Activated T-cell treated with anti-CD3 and anti-CD28 coated beads, Interleukin-2, amount 50 U/mL, for 1 hour (primary cell): Measurements from ENCODE around the gene ABHD13.
"Not testable (repeated sequence)": the region's sequence is repeated elsewhere in the genome, so short reads cannot be mapped to it uniquely, and the experiment has no call there.

Source experiments
- DNase-seq: peaks from one replicate; pipeline ENCODE4 v3.0.0-alpha.2; 2020

ABHD13 gene

GRCh38 chr13:108225440-108225839, 7.2 kb downstream of the ABHD13 start:
- DNase-seq = no peak

GRCh38 chr13:108226184-108226583, 8.0 kb downstream of the ABHD13 start:
- DNase-seq = no peak

DNA sequence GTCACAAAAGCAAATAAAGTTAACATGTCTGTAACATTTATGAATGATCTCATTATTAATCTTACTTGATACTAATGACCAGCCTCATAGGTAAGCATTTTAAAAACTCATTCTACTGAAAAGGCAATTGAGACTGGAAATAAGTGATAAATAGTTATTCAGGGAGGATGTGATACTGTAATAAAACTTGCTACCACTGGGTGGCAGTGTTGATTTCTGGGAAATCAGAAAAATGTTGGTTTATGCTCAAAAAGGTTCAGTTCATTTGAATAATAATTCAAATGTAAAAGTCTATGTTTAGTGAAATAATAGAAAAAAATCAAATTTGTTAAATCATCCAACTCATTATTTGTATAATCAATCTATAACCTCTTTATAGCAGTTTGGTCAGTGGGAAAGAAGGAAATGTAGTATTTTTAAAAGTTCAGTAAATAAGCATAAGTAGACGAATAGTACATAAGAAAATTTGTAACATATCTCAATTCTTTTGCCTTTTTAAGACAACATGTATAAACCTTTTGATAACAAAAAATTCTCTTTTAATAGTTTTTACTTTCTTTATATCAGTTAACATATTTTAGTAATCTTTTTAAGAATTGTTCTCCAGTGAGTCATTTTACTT, 9.6 kb downstream of the ABHD13 start:
- no peak for DNase-seq

DNA sequence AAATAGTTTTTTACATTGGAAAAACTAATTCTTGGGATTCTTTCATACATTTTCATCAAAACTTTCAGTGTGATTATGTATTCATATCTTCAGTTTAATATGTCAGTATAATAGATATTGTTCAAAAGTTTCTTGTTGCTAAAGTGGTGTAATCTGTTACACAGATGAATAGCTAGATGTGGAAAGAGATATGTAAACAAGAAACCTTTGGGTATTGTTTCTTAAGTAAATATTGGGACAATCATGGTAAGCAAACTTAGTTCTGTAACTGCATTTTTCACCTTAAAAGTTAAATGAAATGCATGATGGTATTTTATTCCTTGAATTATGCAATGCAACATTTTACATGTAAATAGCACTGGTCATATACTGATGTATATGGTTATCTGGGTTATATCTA, 12.2 kb downstream of the ABHD13 start:
- DNase-seq = no peak

GRCh38 chr13:108249150-108249549, 31.0 kb downstream of the ABHD13 start:
- no peak for DNase-seq

GRCh38 chr13:108257248-108257647, 39.1 kb downstream of the ABHD13 start:
- no peak for DNase-seq

GRCh38 chr13:108263621-108264355, 45.6 kb downstream of the ABHD13 start:
- no peak for DNase-seq

- DNase-seq = no peak
These were observed 48.3 kb downstream of the ABHD13 start for GRCh38 chr13:108266321-108266990.

- DNase-seq = no peak
These were observed 49.2 kb downstream of the ABHD13 start for GRCh38 chr13:108267347-108267746.

DNA sequence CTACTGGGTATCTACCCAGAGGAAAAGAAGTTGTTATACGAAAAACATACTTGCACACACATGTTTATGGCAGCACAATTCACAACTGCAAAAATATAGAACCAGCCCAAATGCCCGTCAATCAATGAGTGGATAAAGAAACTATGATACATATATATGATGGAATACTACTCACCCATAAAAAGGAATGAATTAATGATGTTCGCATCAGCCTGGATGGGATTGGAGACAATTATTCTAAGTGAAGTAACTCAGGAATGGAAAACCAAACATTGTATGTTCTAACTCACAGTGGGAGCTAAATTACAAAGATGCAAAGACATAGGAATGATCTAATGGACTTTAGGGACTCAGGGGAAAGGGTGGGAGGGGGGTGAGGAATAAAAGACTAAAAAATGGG, 49.7 kb downstream of the ABHD13 start:
- not testable (repeated sequence) for DNase-seq

- DNase-seq = no peak
These were observed 50.4 kb downstream of the ABHD13 start for GRCh38 chr13:108268466-108269112.

- peak; percentile 46 for DNase-seq
These were observed 51.6 kb downstream of the ABHD13 start, which contains the start of gene TNFSF13B for GRCh38 chr13:108269601-108270328. Gene TNFSF13B (plus strand): TSS chr13:108269718. CDS start chr13:108269896, 178 bp downstream.

- no peak for DNase-seq
These were observed 52.2 kb downstream of the ABHD13 start for GRCh38 chr13:108270442-108270841.

DNA sequence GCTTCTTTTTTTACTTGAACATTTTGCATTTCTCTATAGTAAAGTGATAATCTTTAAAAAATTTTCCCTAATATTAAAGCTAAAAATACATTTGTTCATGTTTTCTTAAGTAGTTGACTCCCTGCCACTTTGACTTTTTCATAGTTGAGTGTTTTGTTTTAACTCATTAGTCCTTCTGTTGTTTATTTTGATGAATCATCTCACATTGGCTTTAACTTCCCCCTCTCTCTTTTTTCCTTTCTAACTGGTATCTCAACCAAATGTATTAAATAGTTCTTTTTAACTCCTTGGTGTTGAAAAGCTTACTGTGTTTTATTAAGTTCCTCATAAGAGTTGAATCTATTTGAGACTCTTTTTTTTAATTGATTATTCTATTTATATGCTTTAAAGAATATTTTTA, 54.1 kb downstream of the ABHD13 start:
- DNase-seq = no peak

DNA sequence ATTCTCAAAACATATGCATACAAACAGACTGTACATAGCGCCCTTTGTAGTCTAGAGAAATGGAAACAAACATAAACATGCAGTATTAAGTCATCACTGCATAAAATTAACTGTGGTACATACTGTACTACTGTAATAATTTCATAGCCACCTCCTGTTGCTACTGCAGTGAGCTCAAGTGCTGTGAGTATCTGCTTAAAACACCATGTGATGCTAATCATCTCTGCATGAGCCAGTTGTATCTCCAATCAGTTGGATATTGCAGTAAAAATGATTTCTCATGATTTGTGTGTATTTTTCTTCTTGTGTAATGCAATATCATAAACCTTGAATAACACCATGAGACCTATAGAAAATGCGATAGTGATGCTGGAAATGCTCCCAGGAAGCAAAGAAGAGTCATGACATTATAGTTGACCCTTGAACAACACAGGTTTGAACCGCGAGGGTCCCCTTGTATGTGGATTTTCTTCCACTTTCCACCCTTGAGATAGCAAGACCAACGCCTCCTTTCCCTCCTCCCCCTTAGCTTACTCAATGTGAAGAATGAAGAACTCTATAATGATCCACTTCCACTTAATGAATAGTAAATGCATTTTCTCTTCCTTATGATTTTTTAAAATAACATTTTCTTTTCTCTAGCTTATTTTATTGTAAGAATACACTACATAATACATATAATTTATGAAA, 55.4 kb downstream of the ABHD13 start:
- DNase-seq = no peak

- no peak for DNase-seq
These were observed 56.5 kb downstream of the ABHD13 start for GRCh38 chr13:108274718-108275117.

DNA sequence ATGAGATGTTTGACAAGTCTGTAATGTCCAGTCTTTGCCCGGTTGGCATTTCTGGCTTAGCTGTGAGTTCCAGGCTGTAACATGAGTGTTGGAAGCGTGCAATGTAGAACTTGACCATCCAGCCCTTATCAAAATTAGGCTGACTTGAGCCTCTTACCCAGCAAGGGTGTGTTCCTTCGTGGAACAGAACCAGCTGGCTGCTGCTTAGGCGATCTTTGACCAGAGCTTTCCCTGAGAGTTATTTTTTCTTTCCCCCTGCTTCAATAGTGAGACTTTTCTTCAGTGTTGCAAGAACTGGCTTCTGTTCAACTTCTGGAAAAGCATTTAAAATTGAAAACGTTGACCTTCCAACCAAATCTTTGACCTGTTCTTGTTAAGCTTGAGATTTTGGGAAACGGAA, 57.9 kb downstream of the ABHD13 start:
- no peak for DNase-seq

DNA sequence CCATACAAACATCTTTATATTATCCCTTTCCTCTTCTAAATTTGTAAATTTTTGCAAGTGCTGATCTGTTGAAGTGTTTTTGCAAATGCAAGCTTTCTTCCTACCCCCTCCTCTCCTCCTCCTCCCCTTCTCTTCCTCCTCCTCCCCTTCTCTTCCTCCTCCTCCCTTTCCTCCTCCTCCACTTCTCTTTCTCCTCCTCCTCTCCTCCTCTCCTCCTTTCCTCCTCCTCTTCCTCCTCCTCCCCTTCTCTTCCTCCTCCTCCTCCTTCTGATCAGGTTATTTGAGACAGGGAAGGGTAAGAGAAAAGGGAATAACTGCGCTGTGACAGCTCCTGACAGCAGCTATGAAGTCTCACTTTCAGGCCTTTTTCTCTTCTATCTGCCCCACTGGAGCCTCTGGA, 60.3 kb downstream of the ABHD13 start:
- DNase-seq = no peak

DNA sequence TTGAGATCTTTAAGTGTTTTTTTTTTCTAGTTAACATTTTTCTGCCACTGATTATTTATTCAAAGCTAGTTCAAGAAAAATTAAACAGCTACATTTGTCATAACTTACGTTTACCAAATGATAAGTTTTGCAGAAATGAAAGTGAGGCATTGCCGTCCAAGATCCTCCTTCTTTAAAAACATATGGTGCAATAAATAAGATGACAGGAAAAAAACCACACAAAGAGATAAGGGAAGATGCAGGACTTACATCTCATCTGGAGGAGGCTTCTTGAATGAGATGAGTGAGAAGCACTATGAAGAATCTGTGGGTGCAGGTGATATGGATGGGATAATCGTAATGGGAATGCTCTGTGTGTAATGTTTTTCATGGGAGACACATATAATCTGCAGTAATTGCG, 63.7 kb downstream of the ABHD13 start:
- DNase-seq = no peak

GRCh38 chr13:108283110-108283509, 64.9 kb downstream of the ABHD13 start:
- DNase-seq = no peak
